NCI-H774 (cell line): Measurements from ENCODE around the gene SYNGR2.
"Not testable (repeated sequence)": the region's sequence is repeated elsewhere in the genome, so short reads cannot be mapped to it uniquely, and the experiment has no call there.

Source experiments
- DNase-seq: peaks from one replicate; lab custom pipeline; 2025; lab: John Stamatoyannopoulos, UW

SYNGR2 gene

DNA sequence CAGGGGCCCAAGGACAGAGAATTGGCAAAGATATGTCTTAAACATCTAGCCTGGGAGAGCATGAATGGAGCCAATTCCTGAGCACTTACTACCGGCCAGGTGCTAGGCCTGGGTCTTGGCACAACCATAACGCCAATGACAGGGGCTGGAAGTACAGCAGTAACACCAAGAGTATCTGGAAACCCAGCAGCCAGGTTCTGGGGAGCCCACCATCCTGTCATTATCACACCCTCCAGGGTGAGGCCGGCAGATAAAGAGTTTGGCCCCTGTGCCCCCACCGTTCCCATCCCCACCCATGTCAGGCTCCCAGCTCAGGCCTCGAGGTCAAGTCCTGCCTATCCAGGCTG, 38.3 kb upstream of the SYNGR2 start:
- no peak for DNase-seq

- DNase-seq, result no peak
Measured at GRCh38 chr17:78130437-78131101, 37.8 kb upstream of the SYNGR2 start, which contains the start of gene TMC8. Gene TMC8 (plus strand): TSS chr17:78130771. CDS start chr17:78131589, 818 bp downstream.

- DNase-seq, result no peak
Measured at GRCh38 chr17:78131172-78132083, 37.0 kb upstream of the SYNGR2 start.

DNA sequence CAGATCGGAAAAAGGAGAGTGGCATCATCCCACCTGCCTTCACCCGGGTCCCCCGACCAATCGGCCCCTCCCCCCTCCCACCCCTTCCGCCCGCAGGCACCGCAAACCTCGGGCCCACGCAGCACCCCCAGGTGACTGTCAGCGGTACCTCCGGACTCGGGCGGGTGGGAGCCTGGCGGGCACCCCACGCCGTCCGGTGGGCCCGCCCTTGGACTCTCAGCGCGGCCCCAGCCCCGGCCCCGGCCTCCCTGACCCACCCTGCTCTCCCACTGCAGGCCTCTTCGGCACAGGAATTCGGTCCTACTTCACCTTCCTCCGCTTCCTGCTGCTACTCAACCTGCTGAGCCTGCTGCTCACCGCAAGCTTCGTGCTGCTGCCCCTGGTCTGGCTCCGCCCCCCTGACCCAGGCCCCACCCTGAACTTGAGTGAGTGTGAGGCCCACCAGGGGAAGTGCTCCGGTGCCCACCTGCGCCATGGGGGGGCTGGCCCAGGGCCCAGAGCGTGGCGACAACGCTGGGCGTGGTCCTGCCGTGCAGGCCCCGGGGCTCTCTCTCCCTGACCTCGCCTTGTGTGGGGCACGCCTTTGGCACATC, 36.2 kb upstream of the SYNGR2 start:
- no peak for DNase-seq

DNA sequence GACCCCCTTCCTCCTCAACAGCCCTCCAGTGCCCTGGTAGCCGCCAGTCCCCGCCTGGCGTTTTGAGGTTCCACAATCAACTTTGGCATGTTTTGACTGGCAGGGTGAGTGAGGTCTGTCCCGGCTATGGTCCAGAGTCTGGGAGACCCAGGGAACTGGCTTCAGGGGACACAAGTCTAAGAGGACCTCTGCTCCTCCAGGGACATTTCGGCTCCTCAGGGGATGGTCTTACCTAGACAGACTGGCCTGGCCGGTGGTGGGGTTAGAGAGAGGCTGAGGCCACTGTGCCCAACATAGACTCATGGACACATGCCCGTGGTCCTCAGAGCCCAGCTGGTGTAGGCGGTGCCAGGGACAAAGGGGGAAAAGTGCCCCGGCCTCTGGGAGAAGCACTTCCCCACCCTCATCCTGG, 35.6 kb upstream of the SYNGR2 start:
- no peak for DNase-seq

DNA sequence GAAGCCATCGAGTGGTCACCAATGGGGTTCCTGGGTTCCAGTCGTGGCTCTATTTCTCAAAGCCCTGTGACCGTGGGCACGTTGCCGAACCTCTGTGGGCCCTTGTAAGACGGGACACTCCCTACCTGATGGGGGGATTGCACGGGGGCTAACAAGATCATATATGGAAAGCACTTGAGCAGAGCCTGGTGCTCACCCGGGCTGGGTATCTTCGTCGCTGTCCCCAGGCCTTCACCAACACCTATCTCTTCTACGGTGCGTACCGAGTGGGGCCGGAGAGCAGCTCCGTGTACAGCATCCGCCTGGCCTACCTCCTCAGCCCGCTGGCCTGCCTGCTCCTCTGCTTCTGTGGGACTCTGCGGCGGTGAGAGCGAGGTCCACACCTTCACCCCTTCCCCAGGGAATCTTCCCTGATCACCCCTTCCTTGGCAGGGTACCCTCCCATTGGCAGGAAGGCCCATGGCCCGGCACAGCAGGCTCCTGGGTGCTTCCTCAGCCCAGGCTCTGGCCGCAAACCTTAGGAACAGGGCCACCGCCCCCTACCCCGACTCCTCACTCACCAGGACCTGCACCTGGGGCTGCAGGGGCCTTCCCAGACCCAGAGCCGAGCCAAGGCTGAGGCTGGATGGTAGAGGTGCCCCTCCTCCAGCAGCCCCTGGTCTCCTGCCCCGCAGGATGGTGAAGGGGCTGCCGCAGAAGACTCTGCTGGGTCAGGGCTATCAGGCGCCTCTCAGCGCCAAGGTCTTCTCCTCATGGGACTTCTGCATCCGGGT, 35.0 kb upstream of the SYNGR2 start:
- no peak for DNase-seq

GRCh38 chr17:78133971-78134898, 34.1 kb upstream of the SYNGR2 start:
- DNase-seq, result peak; percentile 62

DNA sequence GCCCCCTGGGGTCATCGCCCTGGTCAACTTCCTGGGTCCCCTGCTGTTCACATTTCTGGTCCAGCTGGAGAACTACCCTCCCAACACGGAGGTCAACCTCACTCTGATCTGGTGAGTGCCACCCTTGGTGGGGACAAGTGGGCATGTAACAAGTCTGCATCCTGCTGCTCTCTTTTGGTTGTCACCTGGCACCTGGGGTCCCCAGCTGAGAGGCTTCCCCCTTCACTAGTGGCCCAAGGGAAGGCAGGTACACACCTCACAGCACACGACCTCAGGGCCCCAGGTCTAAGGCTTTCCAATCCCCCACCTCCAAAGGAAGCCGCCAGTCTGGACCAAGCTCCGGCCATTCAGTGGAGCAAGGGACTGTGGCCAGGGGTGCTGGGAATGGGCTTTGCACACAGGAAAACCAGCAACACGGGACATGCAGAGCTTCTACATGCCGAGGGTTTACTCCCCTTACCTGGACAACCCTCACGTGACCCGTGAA, 33.4 kb upstream of the SYNGR2 start:
- DNase-seq, result no peak

- DNase-seq, result no peak
Measured at GRCh38 chr17:78135858-78136500, 32.4 kb upstream of the SYNGR2 start.

- no peak for DNase-seq
Measured at GRCh38 chr17:78137392-78138203, 30.8 kb upstream of the SYNGR2 start.

DNA sequence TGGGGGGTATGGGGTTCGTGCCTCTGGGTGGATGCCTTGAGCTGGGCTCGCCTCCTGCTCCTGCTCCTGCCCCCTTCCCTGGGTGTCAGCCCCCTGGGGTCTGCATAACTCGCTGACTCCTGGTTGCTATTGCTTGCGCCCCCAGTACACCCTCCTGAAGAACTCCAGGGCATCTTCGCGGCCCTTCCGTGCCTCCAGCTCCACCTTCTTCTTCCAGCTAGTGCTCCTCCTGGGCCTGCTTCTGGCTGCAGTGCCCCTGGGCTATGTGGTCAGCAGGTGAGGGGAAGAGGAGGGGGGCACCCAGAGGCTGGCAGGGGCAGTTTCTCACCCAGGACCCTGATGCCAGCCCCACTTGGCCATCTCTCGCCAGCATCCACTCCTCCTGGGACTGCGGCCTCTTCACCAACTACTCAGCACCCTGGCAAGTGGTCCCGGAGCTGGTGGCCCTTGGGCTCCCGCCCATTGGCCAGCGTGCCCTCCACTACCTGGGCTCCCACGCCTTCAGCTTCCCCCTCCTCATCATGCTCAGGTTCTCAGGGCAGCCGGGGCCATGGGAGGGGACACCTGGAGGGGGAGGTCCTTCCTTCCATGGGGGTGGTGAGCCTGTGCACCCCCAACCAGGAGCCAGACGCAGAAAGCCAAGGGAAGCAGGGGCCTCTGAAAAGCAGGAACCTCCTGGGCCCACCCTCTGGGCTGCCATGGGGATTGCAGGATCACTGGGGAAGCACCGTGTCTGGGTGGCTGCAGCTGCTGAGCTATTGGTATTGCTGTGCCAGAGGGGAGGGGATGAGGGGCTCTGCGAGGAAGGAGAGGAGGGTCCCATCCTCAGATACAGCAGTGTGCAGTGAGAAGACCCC, 29.9 kb upstream of the SYNGR2 start:
- DNase-seq, result no peak

DNA sequence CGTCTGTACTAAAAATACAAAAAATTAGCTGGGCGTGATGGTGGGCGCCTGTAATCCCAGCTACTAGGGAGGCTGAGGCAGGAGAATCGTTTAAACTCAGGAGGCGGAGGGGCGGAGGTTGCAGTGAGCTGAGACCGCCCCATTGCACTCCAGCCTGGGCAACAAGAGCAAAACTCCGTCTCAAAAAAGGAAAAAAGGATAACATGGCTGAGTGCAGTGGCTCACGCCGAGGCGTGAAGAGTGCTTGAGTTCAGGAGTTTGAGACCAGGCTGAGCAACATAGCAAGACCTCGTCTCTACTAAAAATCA, 28.6 kb upstream of the SYNGR2 start:
- DNase-seq, result not testable (repeated sequence)

DNA sequence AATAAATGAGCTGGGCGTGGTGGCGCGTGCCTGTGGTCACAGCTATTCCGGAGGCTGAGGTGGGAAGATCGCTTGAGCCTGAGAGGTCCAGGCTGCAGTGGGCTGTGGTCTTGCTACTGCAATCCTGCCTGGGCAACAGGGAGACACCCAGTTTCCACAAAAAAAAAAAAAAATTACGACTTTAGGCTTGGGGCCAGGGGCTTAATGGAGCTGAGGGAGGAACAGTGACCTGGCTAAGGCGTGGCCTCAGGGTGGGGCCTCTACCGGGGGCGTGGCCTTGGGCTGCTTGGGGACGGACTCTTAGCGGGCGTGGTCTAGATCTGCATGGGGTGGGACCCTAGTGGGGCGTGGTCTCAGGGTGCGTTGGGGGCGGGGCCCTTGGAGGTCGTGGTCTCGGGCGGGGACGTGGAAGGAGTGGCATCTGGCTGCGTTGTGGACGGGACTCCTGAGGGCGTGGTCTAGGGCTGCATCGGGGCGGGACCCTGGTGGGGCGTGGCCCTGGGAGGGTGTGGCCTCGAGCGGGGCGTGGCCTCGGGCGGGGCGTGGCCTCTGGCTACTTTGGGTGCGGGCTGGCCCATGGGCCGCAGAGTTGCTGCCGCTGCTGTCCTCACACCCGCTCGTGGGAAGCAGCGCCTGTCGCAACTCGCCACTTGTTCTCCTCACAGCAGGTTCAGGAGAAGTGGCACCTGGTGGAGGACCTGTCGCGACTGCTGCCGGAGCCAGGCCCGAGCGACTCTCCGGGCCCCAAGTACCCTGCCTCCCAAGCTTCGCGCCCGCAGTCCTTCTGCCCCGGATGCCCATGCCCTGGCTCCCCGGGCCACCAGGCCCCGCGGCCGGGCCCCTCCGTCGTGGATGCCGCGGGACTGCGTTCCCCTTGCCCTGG, 28.0 kb upstream of the SYNGR2 start:
- peak; percentile 99 for DNase-seq

GRCh38 chr17:78141437-78142118, 26.8 kb upstream of the SYNGR2 start:
- no peak for DNase-seq

- DNase-seq, result no peak
Measured at GRCh38 chr17:78142119-78142861, 26.1 kb upstream of the SYNGR2 start.
